ENCODE results near the gene CHST8.
"Not testable (repeated sequence)": the region's sequence is repeated elsewhere in the genome, so short reads cannot be mapped to it uniquely, and the experiment has no call there.

Gene CHST8, protein sequence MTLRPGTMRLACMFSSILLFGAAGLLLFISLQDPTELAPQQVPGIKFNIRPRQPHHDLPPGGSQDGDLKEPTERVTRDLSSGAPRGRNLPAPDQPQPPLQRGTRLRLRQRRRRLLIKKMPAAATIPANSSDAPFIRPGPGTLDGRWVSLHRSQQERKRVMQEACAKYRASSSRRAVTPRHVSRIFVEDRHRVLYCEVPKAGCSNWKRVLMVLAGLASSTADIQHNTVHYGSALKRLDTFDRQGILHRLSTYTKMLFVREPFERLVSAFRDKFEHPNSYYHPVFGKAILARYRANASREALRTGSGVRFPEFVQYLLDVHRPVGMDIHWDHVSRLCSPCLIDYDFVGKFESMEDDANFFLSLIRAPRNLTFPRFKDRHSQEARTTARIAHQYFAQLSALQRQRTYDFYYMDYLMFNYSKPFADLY

DNA sequence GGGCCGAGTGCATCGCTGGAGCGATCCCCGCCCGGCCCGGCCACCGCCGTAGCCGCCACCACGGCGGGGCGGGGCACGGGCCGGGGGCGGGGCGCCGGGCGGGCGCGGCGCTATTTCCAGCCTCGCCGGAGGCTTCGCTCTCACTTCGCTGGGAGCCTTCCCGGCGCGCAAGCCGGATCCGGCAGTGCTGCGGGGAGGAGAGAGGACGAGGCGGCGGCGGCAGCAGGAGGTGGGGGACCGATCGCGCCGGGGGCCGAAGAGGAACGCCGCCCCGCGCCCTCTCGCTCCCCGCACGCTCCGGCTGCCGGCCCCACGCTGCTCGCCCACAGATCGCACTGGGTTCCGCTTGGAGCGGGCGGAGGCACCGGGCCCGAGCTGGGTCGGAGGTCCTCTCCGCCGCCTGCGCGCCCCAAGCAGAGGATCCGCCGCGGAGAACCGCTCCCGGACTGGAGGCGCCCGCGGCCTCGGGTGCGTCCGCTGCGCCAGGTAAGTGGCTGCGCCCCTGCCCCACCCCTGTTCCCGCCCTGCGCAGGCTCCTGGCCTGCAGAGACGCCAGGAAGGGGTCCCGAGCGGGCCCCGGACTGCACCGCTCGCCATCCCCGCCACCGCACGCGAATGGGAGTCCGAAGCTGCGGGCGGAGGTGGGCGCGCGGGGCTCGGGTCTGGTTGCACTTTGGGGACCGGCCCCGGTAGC lies at the start of gene CHST8:
CHST8 (plus strand) TSS at position 143 of the 694 bp plus-strand sequence. CDS start 67,309 bp downstream, outside the sequence.
- peak; percentile 54 for DNase-seq

DNA sequence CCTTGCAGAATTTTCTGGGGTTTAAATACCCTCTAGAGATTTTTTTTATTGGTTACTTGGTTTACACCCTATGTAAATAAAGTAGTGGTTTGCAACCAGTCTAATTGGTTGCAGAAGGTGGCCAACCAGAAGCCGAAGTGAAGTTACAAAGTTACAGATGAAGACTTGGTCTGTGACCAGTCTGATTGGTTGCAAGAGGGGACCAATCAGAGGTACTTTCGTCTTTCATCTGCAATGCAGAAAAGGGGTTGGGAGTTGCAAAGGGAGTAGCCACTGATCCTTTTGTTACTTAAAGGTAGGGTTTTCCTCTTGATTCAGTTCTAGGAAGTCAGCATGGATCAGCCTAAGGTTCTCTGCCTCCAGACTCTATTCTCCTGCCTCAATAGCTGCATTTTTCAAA lies 48.8 kb upstream of the CHST8 start:
- DNase-seq: no peak

DNA sequence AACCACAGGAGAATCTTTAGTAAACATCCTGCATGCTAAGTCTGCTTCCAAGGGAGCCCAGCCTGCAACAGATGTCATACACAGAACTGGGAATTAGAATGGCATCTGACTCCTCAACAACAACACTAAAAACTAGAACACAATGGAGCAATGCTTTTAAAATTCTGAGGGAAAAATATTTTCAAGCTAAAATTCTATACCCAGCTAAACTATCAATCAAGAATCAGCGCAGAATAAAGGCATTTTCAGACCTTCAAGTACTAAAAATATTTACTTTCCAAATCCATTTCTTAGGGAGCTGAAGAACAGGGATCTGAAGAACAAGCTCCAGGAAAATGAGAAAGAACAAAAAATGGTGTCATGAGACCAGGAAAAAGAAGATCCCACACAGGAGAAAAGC lies 46.9 kb upstream of the CHST8 start:
- DNase-seq: no peak

DNA sequence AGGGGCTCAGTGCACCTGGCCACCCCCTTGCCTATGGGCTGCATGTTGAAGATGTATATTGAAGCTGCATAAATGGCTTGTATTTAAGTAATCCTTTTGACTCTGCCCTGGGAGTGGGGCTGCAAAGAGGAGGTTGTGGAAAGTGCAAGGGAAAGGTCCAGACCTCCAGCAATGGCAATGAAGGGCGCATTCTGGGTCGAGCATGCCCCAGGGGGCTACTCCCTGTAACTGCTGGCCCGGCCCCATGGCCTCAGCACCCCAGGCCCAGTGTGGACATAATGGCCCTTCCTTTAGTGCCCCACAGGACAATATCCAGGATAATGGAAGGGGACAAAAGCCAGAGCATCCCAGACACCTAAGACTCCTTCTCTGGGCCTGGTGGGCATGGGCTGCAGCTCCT lies 43.1 kb upstream of the CHST8 start:
- no peak for DNase-seq

DNA sequence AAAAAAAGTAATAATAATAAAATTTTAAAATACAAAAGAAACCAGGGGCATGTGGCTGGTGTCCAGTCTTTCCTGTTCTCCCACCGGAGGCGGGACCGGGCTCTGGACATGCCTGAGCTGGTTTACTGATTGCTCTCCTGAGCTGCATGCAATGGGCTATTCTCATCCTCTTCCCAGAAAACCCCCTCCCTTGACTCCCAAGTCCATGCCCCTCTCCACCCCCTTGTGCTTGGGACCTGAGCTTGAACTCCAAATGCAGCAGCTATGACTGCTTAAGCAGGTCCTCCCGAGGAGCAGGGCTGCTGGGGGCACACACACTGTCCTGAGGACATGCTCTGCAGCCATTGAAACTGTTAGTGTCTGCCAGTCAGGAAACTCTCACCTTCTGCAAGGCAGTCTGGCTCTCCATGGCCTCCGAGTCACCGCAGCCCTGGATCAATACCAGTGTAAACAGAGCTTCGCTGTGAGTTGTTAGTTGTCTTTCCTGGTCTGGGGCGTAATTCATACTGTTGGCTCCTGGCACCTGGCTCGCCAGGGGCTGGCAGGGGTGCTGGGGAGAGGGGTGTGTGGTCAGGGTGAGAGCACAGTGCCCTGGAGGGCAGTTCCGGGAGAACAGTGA lies 41.6 kb upstream of the CHST8 start:
- DNase-seq: no peak

DNA sequence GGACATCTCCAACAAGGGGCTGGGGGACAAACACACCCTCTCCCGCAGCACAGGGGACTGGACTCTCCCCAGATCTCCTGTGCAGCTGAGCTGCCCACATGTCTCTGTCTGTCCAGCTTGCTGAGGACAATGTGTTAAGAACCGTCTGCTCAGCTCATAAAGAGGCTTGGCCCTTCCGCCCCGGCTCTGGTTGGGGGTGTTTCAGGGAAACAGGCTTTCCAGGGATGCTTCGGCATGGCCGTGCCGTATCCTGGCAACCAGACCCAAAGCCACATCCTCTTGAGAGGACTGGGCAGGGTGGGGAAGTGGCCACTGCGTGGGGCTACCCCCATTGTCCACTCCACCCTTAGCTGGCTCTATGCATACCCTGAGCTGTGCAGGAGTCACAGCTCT lies 41.1 kb upstream of the CHST8 start:
- DNase-seq: no peak

DNA sequence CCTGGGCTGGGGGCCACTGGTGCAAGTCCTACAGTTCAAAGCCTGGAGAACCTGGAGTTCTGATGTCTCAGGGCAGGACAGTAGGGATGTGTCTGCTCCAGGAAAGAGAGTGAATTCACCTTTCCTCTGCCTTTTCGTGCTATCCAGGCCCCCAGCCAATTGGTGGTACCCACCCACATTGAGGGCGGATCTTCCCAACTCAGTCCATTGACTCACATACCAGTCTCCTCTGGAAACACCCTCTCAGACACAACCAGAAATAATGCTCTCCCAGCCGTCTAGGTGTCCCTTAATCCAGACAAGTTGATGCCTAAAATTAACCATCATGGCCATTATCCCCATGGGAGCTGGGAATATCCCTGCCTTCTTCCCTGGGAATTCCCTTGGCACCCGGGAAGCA lies 38.8 kb upstream of the CHST8 start:
- DNase-seq: no peak

DNA sequence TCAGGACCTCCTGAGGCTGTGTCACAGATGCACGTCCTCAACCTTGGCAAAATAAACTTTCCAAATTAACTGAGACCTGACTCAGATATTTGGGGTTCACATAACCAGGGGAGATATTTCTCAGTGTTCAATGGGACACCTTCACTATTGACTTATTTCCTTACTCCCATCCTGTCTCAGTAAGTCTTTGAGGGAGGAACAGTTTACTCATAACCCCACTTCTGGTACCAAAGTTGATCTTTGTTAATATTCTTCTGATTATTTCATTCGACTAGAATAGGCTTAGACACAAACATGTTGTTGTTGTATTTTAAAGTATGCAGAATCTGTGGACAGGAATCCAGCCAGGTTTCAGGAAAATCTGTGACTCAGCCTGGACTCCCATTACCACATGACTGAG lies 34.6 kb upstream of the CHST8 start:
- DNase-seq: no peak

DNA sequence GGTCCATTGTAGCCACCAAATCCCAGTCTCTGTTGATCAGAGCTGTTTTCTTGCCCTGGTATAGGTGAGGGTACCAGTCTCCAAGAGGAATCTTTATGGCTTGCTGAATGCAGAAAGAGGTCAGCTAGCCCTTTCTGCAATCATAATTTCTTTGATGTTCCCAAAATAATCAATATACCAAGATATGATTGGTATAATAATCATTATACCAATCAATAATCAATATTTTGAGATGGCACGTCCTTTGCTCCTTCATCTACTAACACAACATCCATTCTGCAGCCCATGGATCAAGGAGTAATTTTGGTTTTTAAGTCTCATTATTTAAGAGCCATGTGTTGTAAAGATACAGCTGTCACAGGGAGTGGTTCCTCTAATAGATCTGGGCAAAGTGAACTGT lies 31.5 kb upstream of the CHST8 start:
- no peak for DNase-seq

DNA sequence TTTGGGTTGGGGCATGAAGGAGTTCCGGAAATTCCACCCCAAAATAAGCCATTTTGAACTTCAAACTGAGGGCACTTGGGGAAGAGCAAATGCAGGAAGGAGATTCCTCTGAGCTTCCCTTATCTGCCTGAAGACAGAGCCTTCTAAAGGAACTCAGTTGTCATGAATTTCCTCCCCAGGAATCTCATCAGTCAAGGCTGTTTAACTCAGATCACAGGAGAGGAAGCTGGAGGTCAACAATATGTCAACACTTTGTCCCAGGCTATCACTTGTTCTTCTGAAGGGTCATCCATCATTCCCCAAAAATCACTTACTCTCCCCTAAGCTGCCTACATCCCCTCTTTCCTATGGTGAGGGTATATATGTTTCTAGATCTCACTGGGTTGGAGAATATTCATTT lies 26.0 kb upstream of the CHST8 start:
- no peak for DNase-seq

DNA sequence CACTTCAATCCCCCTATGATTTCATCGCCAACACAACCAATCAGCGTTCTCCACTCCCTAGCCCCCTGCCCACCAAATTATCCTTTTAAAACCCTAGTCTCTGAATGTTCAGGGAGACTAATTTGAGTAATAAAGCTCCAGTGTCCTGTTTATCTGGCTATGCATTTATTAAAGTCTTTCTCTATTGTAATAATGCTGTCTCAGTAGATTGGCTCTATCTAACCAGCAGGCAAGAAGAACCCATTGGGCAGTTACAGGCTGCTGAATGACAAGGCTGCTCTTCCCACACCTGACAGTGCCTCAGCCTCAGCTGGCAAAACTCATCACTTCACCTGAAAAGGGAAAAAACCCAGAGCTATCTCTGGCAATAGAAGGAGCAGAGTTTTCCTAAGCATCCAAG lies 20.2 kb upstream of the CHST8 start:
- DNase-seq: no peak

DNA sequence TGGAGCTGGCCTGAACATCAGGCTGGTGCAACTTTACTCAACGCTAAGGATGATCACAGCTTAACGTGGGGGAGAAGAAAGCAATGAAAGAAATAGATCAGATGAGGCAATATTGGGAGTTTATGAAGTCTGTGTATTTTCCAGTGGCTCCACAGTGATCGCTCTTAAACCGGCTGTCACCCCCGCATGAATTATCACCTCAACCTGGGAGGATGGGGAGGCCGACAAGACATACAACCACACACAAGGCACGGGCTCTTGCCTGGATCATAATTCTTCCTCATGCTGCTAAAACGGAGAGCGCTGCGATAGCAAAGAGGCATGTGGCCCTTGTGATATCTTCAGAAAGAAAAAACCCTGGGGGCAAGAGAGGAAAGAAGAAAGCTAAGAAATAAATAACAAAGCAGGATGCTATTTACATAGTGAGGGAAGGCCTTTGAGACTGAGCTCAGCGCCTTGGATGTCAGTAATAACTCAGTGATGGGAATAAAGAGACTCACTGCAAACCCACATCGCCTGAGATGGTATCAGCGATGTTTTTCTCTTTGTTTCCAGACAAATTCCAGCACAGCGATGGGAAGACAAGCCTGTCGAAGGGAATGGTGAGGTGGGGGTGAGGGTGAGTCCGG lies 19.1 kb upstream of the CHST8 start:
- DNase-seq: no peak

DNA sequence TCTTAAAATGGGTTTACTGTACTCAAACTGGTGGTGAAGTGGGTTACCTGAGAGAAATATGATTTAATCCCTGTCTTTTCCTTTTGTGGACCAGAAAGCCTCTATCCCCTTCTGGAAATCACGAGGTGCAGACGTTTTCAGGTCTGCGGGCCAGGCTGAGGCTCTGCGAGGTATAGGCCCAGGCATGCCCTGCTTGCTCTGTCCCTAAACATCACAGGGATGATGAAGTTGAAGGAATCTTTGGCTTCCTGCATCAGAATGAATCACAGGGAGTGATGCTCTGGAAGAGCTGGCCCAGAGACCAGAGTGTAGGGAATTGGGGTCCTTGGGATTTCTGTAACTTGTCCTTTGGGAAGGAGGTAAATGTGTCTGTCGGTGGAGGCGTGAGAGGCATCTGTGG lies 18.4 kb upstream of the CHST8 start:
- DNase-seq: no peak

DNA sequence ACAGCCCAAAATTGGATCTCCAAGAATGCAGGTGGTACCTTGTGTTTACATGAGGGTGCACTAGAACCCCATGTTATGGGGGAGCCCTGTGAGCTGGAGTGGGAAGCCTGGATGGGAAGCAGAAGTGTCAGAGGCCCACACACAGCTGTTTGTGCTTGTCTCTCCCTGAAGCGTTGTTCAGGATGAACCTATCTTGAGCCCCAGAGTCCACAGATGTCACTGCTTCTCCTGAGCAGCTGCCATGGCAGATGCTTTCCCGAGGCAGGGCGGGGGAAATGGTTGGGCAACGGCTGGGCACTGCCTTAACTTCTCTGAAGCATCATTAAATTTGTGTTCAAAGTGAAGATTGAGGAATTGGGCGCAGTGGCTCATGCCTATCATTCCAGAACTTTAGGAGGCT lies 17.1 kb upstream of the CHST8 start:
- DNase-seq: no peak

DNA sequence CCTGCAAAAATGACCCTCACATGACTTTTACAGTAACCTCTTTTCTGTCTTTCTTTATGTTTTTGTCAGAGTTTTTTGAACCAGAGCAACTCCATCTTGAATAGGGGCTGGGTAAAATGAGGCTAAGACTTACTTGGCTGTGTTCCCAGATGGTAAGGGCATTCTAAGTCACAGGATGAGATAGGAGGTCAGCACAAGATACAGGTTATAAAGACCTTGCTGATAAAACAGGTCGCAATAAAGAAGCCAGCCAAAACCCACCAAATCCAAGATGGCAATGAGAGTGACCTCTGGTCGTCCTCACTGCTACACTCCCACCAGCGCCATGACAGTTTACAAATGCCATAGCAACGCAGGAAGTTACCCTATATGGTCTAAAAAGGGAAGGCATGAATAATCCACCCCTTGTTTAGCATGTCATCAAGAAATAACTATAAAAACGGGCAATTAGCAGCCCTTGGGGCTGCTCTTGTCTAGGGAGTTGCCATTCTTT lies 15.9 kb upstream of the CHST8 start:
- not testable (repeated sequence) for DNase-seq

DNA sequence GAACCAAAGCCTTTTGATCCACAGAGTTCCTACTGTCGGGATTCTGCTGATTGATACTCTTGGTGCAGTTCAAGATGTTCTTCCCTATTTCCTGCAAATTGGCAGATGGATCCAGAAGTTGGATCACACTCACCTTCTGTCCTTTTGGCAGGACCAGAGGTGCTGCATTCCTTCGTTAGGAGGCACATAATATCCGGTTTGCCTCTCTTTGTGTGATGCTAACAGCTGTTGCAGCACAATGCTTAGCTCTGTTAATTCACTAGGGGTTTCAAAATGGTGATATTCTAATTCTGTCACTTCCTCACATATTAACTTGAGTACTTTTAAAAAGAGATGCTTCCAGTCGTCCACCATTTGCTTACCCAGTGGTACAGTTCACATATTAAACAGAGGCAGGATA lies 15.2 kb upstream of the CHST8 start:
- DNase-seq: no peak

DNA sequence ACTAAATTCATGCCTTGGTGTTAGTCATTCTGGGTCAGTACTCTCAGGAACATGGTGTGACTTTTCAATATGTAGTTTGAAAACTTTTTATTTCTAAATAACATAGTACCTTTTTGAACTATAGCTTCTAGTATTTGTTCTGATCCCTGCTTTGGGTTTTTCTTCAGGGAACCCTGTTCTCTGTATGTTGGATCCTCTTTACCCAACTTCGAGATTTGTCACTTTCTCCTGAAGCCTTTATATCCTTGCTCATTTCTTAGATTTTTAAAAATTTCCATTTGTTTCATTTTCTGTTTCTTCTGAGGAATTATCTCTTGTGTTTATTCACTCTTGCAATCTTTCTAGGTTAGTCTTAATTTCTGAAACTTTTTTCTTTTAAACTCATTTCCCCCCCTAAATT lies 12.4 kb upstream of the CHST8 start:
- no peak for DNase-seq

DNA sequence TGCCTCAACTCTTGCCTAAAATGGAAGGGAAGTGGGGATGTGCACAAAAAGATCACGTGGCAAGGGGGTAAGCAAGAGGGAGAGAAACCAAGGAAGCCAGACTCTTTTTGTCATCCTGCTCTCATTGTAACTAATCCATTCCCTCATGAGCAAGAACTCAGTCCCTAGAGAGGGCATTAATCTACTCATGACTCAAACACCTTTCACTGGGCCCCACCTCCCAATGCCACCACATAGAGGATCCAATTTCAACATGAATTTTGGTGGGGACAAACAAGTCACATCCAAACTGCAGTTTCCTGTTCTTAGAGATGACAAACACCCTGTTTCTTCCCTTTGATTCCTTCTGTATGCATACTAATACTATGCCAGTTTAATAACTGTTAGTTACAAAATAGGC lies 11.2 kb upstream of the CHST8 start:
- no peak for DNase-seq

DNA sequence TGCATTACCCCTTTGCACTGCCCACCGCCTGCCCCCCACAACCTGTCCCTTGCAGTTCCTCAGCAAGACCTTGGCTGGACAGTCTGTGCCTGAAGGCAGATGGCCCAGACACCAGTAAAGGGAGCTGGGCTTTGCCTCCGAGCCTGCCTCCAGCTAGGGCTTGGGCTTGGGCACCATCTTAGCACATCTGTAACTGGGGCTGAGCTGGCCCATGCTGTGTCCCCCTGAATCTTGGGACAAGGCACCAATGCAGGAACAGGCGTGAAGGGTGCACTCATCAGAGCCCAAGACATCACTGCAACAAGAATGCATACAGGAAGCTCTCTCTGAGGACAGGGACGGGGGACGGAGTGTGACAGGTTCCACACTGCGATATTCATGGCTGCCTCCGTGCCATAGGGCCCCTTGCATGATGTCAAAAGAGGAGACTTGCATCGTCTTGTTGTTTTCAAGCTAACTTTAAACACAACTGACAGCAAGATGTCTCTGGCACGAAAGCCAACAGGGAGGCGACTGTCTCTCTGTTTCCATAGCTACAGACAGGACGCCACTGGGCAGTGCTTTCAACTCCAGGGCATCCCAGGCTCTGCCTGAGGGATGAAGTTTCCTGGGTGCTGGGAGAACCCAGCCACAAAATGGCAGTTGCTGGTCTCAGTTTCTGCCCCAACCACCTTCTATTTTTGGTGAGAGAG lies 8.7 kb upstream of the CHST8 start:
- no peak for DNase-seq

DNA sequence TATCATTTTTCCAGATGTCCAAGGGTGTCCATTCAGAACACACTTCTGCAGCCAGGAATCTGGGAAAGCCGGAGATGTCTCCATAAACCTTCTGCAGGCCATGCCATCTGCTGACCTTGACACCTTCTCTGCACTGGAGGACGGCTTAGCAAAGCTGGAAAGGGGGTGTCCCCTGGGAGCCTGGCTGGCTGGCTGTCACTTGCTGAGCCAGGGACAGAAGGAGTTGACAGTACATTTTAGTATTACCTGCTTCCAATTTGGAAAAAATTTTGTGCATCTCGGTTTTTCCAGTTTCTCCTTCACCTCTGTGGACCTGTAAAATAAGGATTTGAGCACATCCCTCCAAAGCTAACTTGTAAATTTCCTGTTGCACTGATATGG lies 8.1 kb upstream of the CHST8 start:
- no peak for DNase-seq

DNA sequence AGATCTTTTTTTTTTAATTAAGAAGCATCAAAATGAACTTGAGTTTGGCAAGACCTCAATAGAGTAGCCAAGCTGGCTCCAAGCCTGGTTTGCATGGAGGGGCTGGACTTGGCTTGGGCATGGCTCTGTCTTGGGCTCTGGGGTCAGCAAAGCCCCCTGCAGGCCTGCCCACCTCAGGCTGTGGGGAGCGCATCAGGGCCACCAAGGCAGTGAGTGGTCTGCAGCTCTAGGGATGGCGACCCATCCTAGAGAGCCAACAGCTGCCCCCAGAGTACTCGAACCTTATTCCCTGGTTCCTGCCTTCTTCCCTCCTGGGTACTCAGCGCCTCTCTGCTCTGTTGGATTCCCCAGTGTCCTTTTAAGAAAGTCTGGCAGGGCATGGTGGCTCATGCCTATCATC lies 5.4 kb upstream of the CHST8 start:
- DNase-seq: no peak

DNA sequence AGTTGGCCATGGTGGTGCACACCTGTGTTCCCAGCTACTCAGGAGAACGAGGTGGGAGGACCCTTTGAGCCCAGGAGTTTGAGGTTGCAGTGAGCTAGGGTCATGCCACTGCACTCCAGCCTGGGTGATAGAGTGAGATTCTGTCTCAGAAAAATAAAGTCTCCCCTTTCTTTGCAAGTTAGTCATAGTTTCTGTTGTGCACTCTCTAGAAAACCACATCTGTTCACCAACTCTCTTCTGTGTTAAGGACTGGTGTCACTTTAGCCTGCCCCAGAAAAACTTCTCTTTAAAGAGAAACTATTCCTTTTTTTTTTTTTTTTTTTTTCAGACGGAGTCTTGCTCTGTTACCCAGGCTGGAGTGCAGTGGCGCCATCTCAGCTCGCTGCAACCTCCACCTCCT lies 4.9 kb upstream of the CHST8 start:
- DNase-seq: no peak

DNA sequence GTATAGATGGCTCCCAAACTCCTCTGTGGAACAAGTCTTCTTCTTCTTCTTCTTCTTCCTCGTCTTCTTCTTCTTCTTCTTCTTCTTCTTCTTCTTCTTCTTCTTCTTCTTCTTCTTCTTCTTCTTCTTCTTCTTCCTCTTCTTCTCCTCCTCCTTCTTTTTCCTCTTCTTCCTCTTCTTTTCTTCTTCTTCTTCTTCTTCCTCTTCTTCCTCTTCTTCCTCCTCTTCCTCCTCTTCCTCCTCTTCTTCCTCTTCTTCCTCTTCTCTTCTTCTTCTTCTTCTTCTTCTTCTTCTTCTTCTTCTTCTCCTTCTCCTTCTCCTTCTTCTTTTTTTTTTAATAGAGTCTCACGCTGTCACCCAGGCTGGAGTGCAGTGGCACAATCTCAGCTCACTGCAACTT lies 3.4 kb upstream of the CHST8 start:
- not testable (repeated sequence) for DNase-seq
